ENCODE measurements around the gene ZC3H12C. TPM values are rescaled to one million over a fixed set of nuclear protein-coding genes. Genes with fewer than 3 reads are reported as not detected.

Gene ZC3H12C
- total and polyA plus RNA-seq, 2 of the 13 experiments (the other 11 are each of a cell fraction or from before 2014, with no cell fraction given), result 2.4 to 5.7 TPM

- TF ChIP-seq, protein P1, sequence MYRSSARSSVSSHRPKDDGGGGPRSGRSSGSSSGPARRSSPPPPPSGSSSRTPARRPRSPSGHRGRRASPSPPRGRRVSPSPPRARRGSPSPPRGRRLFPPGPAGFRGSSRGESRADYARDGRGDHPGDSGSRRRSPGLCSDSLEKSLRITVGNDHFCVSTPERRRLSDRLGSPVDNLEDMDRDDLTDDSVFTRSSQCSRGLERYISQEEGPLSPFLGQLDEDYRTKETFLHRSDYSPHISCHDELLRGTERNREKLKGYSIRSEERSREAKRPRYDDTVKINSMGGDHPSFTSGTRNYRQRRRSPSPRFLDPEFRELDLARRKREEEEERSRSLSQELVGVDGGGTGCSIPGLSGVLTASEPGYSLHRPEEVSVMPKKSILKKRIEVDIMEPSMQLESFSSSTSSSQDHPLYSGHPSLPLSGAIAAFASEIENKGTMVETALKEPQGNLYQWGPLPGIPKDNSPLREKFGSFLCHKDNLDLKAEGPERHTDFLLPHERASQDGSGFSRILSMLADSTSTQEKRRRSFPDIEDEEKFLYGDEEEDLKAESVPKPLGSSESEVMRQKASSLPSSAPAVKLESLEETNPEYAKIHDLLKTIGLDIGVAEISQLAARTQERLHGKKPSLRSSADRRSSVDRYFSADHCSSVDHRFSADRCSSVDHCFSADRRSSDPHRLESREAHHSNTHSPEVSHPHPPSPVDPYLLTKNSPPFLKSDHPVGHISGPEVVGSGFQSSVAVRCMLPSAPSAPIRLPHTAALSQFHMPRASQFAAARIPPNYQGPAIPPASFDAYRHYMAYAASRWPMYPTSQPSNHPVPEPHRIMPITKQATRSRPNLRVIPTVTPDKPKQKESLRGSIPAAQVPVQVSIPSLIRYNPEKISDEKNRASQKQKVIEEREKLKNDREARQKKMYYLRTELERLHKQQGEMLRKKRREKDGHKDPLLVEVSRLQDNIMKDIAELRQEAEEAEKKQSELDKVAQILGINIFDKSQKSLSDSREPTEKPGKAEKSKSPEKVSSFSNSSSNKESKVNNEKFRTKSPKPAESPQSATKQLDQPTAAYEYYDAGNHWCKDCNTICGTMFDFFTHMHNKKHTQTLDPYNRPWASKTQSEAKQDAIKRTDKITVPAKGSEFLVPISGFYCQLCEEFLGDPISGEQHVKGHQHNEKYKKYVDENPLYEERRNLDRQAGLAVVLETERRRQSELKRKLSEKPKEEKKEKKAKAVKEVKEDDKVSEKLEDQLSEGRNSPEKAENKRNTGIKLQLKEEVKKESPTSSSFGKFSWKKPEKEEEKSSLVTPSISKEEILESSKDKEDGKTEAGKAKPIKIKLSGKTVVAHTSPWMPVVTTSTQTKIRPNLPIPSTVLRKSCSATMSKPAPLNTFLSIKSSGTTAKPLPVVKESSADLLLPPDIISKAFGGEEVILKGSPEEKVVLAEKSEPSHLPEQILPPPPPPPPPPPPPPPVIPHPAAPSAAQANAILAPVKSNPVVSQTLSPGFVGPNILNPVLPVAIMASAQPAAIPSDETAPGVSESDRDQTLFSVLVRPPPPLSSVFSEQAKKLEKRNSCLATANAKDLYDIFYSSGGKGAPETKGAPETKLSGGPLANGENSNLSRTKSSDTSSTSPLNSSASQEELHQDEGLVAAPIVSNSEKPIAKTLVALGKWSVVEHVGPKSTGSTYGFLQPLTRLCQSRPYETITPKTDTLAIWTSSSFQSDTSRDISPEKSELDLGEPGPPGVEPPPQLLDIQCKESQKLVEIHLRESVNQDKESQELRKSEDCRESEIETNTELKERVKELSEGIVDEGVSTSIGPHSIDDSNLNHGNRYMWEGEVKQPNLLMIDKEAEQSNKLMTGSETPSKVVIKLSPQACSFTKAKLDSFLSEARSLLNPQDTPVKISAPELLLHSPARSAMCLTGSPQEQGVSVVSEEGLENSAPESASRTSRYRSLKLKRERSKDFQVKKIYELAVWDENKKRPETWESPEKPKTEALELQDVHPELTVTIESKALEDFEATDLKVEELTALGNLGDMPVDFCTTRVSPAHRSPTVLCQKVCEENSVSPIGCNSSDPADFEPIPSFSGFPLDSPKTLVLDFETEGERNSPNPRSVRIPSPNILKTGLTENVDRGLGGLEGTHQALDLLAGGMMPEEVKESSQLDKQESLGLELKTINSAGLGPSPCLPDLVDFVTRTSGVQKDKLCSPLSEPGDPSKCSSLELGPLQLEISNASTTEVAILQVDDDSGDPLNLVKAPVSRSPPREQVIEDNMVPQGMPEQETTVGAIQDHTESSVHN (CRISPR knock-in tag; IDR thresholded peaks at IDR 0.05), result no peak
- no peak for TF ChIP-seq ZNF143 (CRISPR knock-in tag; IDR thresholded peaks at IDR 0.05)
- peak; percentile 54; the same call in 1 of the 2 replicates for TF ChIP-seq ZC3H13 (CRISPR knock-in tag; IDR thresholded peaks at IDR 0.05)
- TF ChIP-seq, protein P2, sequence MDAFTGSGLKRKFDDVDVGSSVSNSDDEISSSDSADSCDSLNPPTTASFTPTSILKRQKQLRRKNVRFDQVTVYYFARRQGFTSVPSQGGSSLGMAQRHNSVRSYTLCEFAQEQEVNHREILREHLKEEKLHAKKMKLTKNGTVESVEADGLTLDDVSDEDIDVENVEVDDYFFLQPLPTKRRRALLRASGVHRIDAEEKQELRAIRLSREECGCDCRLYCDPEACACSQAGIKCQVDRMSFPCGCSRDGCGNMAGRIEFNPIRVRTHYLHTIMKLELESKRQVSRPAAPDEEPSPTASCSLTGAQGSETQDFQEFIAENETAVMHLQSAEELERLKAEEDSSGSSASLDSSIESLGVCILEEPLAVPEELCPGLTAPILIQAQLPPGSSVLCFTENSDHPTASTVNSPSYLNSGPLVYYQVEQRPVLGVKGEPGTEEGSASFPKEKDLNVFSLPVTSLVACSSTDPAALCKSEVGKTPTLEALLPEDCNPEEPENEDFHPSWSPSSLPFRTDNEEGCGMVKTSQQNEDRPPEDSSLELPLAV (CRISPR knock-in tag; conservative IDR thresholded peaks at IDR 0.05; ENCODE audit: low read depth), result no peak
- 0 out of 2 replicates have a peak, but pooled peaks have one; percentile 38 for TF ChIP-seq ZBTB2 (CRISPR knock-in tag; IDR thresholded peaks at IDR 0.05; ENCODE audit: low read depth)
- TF ChIP-seq ZBTB14 (CRISPR knock-in tag; IDR thresholded peaks at IDR 0.05), result peak; percentile 78
- TF ChIP-seq SALL1 (CRISPR knock-in tag; IDR thresholded peaks at IDR 0.05), result 0 out of 2 replicates have a peak, but pooled peaks have one; percentile 26
- TF ChIP-seq FIP1L1 (IDR thresholded peaks at IDR 0.05; ENCODE audit: borderline replicate concordance, insufficient read depth, low read depth, low read length), result 0 out of 2 replicates have a peak, but pooled peaks have one; percentile 35
These were observed at the start of gene ZC3H12C (continued) for GRCh38 chr11:110092515-110093406.
